GM15510 (cell line): ENCODE data around the gene DAB2IP.

Source experiments
- POLR2A ChIP-seq: IDR thresholded peaks from 3 replicates; pipeline ENCODE4 v1.6.1; 2011; ENCODE audit warnings: borderline replicate concordance; ENCODE audit not compliant: insufficient read length; ENCODE audit errors: extremely low read depth

DAB2IP gene

GRCh38 chr9:121662891-121663580 is 11.6 kb downstream of the DAB2IP start:
- no peak for TF ChIP-seq POLR2A

GRCh38 chr9:121663591-121663990 is 12.2 kb downstream of the DAB2IP start:
- TF ChIP-seq POLR2A: no peak

- no peak for TF ChIP-seq POLR2A
These were observed 14.9 kb downstream of the DAB2IP start for GRCh38 chr9:121666294-121666693.

GRCh38 chr9:121667214-121667613 is 15.8 kb downstream of the DAB2IP start:
- no peak for TF ChIP-seq POLR2A

- no peak for TF ChIP-seq POLR2A
These were observed 16.5 kb downstream of the DAB2IP start for GRCh38 chr9:121667890-121668289.

GRCh38 chr9:121670431-121670830 is 19.0 kb downstream of the DAB2IP start:
- TF ChIP-seq POLR2A: no peak

GRCh38 chr9:121671612-121672155 is 20.2 kb downstream of the DAB2IP start:
- TF ChIP-seq POLR2A: no peak

GRCh38 chr9:121672213-121672612 is 20.8 kb downstream of the DAB2IP start:
- no peak for TF ChIP-seq POLR2A

GRCh38 chr9:121672986-121673385 is 21.6 kb downstream of the DAB2IP start:
- TF ChIP-seq POLR2A: no peak

- TF ChIP-seq POLR2A: no peak
These were observed 22.1 kb downstream of the DAB2IP start for GRCh38 chr9:121673576-121673975.

GRCh38 chr9:121674017-121674416 is 22.6 kb downstream of the DAB2IP start:
- TF ChIP-seq POLR2A: no peak

- TF ChIP-seq POLR2A: no peak
These were observed 23.5 kb downstream of the DAB2IP start for GRCh38 chr9:121674952-121675351.

GRCh38 chr9:121675381-121675780 is 23.9 kb downstream of the DAB2IP start:
- no peak for TF ChIP-seq POLR2A

GRCh38 chr9:121675969-121676822 is 24.8 kb downstream of the DAB2IP start:
- TF ChIP-seq POLR2A: no peak

GRCh38 chr9:121676926-121677325 is 25.5 kb downstream of the DAB2IP start:
- no peak for TF ChIP-seq POLR2A
